ENCODE measurements around the gene RAB27A. TPM values are rescaled to one million over a fixed set of nuclear protein-coding genes. Genes with fewer than 3 reads are reported as not detected.

Gene RAB27A
- polyA plus RNA-seq, 12 donors, result 4.7 to 15.7 (median 8.0) TPM; not detected in 1

- no peak for DNase-seq
Observed at GRCh38 chr15:55230953-55231352, 58.7 kb downstream of the RAB27A start.

GRCh38 chr15:55230051-55230670 lies 59.5 kb downstream of the RAB27A start:
- DNase-seq, result no peak

DNA sequence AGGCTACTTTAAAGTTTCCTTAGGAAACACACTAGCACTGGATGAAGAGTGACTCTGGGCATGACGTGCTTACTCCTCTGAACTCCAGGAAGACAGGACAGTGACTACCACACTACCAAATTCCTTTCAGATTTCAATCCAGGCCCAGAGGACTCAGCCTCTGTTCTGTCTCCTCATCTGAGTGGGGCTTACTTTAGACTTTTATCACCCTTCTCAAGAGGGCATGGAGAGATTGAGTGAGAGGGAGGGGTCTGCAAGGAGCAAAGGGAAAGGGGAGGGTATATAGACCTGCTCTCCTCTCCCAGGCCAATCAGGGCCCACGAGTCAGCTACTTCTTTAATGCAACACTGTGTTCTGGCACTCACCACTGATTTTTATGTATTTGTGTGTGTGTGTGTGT lies 63.5 kb downstream of the RAB27A start:
- no peak for DNase-seq

DNA sequence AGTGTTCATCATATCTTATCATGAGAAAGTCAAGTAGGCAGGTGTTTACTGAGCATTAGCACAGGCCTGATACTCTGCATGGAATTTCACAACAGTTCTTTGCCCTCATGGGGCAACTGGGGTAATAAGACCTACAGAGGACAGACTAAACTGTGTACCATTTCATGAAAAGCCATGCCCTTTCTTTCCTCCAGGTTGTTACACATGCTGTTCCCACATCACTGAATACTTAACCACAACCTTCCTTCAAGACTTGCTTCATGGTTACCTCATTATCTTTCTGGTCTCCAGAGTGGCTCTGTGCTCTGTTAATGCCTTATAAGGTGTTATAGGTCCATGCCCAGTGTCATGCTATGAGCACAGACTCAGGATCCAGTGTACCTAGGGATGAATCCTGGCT lies 64.7 kb downstream of the RAB27A start:
- no peak for DNase-seq

DNA sequence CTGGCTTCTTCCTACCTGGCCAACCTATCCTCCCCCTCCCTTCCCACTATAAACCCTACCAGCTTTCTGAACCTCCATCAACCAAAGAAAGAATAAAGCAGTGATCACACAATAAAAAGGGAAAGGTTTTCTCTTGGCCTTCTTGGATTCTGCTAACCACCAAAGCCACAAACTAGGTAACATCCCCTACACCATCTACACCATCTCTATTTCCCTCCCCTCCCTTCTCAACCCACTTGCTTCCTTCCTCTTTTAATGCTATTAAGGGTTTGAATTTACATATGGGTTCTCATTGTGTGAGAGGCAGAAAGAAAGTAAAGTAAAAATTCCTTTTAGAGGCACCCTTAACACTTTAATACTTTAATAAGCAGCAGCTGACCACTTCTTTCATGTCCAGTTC lies 67.0 kb downstream of the RAB27A start:
- DNase-seq, result no peak

GRCh38 chr15:55221090-55222011 lies 68.3 kb downstream of the RAB27A start:
- peak; percentile 20 for DNase-seq

GRCh38 chr15:55220606-55221005 lies 69.0 kb downstream of the RAB27A start:
- no peak for DNase-seq

- DNase-seq, result no peak
Observed at GRCh38 chr15:55218056-55218455, 71.6 kb downstream of the RAB27A start.

DNA sequence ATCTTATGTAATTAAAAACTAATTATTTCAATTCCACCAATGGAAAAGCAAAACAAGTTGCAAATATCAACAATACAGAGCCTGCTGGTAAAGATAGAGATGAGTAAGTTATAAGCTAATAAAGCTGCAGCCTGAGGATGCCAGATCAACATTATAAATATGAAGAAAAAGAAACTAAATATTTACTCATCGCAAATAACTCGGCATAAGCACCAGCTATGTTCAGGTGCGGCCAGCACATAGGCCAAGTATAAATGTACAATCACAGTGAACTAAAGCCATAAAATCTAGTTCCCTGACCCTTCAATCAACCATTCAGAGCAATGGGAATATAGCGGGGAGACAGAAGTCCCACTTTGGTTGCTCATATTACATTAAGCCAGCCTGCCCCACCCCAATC lies 85.1 kb downstream of the RAB27A start:
- no peak for DNase-seq

DNA sequence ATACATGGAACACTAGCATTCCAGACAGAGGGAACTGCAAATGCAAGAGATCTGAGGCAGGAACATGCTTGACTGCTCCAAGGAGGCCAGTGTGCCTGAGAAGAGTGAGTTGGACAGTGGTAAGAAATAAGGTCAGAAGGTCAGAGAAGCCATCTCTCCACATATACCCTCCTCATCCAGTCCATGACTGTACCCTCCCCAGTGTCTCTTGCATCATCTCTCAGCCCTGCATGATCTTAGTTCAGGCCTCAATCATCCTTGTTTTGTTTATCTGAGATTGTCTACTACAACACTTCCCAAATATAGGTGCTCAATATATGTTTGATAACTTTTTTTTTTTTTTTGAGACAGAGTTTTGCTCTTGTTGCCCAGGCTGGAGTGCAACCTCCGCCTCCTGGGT lies 87.4 kb downstream of the RAB27A start:
- DNase-seq, result no peak

DNA sequence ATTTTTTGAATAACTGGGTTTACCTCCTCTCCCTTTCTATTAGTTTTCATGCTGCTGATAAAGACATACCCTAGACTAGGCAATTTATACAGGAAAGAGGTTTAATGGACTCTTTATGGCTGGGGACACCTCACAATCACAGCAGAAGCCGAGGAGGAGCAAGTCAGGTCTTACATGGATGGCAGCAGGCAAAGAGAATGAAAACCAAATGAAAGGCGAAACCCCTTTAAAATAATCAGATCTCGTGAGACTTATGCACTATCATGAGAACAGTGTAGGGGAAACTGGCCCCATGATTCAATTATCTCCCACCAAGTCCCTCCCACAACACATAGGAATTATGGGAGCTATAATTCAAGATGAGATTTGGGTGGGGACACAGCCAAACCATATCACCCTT lies 90.9 kb downstream of the RAB27A start:
- DNase-seq, result no peak

GRCh38 chr15:55197719-55198118 lies 91.9 kb downstream of the RAB27A start:
- no peak for DNase-seq

GRCh38 chr15:55197362-55197705 lies 92.3 kb downstream of the RAB27A start:
- DNase-seq, result no peak

DNA sequence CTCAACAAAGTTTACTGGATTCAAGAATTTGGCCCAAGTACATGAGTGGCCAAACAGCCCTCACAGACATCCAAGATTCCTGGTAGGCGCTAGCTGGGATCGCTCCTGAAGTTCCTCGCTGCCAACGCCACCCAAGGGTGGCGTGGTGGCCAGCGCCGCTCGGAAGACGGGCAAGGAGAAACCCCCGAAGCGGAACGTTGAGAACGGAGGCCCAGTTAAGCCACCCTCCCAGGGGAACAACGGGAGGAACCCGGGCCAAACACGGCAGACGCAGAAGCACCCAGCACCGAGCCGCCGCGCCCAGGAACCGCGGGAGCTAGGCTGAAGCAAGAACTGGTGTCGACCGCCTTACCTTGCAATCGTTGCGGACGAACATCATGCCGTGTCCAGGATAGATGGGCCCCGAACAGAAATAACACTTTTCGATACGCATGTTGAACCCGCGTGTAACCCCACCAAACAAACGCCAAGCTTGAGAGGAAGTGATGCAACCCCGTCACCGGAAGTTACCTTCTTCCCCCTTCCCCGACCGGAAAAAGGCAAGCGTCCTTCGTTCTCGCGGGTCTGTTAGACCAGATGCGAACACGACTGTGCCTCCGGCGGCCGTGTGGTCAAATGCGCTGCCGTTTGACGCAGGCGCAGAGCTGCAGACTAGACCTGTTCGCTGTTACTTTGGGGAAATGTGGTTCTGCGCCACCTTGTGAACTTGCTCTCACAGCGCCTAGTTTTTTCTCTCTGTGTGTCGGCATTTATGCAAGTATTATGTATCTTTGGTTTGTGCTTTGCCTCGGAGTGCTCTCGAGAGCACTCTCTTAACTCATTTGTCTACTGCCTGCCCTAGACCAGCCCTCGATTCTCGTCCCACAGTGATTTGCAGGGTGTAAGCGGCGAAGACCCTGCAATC lies 92.9 kb downstream of the RAB27A start, which contains the start of gene RSL24D1:
TSS of gene RSL24D1 (minus strand) at position 484 of the 904 bp plus-strand sequence. CDS start at position 433, 51 bp downstream.
- DNase-seq, result peak; percentile 98

DNA sequence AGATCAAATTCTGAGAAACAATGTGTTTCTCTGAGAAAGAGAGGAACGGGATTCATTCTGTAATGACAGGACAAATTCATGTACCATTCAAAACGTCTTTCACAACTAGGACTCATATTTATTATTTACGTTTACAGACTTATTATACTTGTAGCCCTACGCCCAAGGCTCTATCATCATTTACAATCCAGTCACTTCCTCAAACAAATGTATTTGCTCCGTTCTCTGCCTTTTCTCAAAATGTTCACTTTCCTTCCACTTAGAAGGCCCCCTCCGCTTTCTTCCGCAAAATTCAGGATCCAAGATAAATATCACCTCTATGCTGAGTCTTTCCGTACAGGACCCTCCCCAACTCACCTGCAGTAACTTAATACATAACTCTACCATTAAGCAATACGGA lies 93.6 kb downstream of the RAB27A start:
- DNase-seq, result no peak

DNA sequence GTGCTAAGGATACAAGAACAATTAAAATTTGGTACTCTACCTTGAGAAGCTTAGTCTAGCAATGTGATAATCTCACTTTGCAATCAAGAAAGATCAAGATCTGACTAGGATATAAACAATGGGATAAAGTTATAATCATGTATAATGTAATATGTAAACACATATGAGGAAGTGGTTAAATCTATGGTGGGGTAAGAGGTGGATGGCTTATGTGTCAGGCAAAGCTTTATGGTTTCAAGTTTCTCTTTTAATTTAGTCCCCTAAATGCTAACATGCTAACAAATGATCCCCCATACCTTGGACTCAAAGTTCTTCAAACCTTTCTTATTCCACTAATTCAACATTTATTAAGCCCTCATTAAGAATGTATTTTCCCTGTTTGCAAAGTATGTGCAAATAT lies 95.4 kb downstream of the RAB27A start:
- DNase-seq, result no peak

GRCh38 chr15:55186331-55186730 lies 103.3 kb downstream of the RAB27A start:
- DNase-seq, result no peak

GRCh38 chr15:55183679-55184078 lies 105.9 kb downstream of the RAB27A start:
- no peak for DNase-seq

GRCh38 chr15:55179141-55179540 lies 110.5 kb downstream of the RAB27A start:
- DNase-seq, result no peak

GRCh38 chr15:55170361-55170760 lies 119.3 kb downstream of the RAB27A start:
- DNase-seq, result no peak

GRCh38 chr15:55168350-55168974 lies 121.2 kb downstream of the RAB27A start:
- peak; percentile 62 for DNase-seq

DNA sequence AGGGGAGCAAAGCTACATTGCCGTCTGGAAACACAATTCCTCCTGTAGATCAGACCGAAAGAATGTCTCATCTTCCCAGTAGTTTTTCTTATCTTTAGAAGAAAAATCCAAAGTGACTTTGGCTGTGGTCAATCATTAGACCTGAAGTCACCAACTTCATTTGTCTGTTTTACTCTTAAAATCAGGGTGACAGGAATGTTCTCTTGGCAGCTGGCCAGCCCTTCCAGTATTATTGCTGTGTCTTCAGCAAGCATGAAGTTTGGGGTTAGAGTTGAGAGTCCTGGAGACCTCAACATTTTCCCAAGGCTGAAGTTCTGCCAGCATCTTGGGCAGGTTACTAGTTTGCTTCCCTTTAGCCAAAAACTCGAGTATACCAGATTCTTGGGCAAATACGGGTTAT lies 125.3 kb downstream of the RAB27A start:
- no peak for DNase-seq

All from muscle of arm (tissue), 12 donors.